DND-41 (cell line): ENCODE measurements around the gene SLC35E2B.

Experiments
- EZH2 ChIP-seq: IDR thresholded peaks from 3 replicates; pipeline ENCODE4 v1.6.1; 2012; ENCODE audit warnings: borderline replicate concordance, low read depth, mild to moderate bottlenecking, moderate library complexity, low read length, inconsistent platforms; ENCODE audit not compliant: severe bottlenecking
- TF ChIP-seq, protein P1 (sequence below): IDR thresholded peaks from 2 replicates; pipeline ENCODE4 v1.5.1; 2012; ENCODE audit warnings: borderline replicate concordance, low read length, moderate library complexity, mild to moderate bottlenecking; ENCODE audit not compliant: poor library complexity, severe bottlenecking; ENCODE audit errors: extremely low read depth

DNA sequence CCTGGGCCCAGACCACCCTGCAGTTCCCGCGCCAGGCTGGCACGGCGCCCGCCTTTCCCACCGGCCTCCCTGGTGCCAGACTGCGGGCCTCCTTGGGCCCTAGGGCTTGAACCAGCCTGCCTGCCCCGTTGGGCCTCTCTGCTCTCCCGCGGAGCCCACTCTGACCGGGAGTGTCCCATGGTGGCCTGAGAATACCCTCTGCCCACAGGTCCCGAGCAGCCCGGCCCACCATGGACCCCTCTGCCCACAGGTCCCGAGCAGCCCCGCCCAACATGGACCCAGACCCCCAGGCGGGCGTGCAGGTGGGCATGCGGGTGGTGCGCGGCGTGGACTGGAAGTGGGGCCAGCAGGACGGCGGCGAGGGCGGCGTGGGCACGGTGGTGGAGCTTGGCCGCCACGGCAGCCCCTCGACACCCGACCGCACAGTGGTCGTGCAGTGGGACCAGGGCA, 69.4 kb downstream of the SLC35E2B start:
- TF ChIP-seq EZH2, result no peak
- TF ChIP-seq, protein P1, sequence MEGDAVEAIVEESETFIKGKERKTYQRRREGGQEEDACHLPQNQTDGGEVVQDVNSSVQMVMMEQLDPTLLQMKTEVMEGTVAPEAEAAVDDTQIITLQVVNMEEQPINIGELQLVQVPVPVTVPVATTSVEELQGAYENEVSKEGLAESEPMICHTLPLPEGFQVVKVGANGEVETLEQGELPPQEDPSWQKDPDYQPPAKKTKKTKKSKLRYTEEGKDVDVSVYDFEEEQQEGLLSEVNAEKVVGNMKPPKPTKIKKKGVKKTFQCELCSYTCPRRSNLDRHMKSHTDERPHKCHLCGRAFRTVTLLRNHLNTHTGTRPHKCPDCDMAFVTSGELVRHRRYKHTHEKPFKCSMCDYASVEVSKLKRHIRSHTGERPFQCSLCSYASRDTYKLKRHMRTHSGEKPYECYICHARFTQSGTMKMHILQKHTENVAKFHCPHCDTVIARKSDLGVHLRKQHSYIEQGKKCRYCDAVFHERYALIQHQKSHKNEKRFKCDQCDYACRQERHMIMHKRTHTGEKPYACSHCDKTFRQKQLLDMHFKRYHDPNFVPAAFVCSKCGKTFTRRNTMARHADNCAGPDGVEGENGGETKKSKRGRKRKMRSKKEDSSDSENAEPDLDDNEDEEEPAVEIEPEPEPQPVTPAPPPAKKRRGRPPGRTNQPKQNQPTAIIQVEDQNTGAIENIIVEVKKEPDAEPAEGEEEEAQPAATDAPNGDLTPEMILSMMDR, result no peak
